Gastroesophageal sphincter (tissue), 4 donors: Measurements from ENCODE around the gene HSPA1A. TPM values are rescaled to one million over a fixed set of nuclear protein-coding genes. Genes with fewer than 3 reads are reported as not detected.
A peak's percentile ranks its signal among the peaks of the same experiment; 100 is the strongest.
"Not testable (repeated sequence)": the region's sequence is repeated elsewhere in the genome, so short reads cannot be mapped to it uniquely, and the experiment has no call there.

Experiments used
- ATAC-seq: fragments of 150-250 bp; one replicate; pipeline ENCODE4 v1.9.1; 2016; ENCODE audit warnings: mild to moderate bottlenecking, moderate library complexity
- H3K27ac ChIP-seq, 4 donors: fragments of 200-600 bp; sonication (generic) in 3 of 4; 1 replicate in 3 of 4; 2 replicates in 1 of 4; pipeline ENCODE4 v1.5.1; 2016 to 2019
- H3K27me3 ChIP-seq: fragments of 200-600 bp; sonication (generic); one replicate; pipeline ENCODE4 v1.5.1; 2019
- H3K36me3 ChIP-seq, 2 donors: fragments of 200-600 bp; sonication (generic); one replicate each; pipeline ENCODE4 v1.5.1; 2019; ENCODE audit warnings: control low read depth in 1 of 2
- H3K4me1 ChIP-seq, 3 donors: fragments of 200-600 bp; sonication (generic); 1 replicate in 2 of 3; 2 replicates in 1 of 3; pipeline ENCODE4 v1.5.1; 2016 to 2019; ENCODE audit warnings: control low read depth in 2 of 3
- H3K4me3 ChIP-seq, 2 donors: fragments of 200-600 bp; sonication (generic); one replicate each; pipeline ENCODE4 v1.5.1; 2019; ENCODE audit warnings: mild to moderate bottlenecking in 1 of 2, moderate library complexity in 1 of 2
- H3K9me3 ChIP-seq, 3 donors: fragments of 200-600 bp; sonication (generic); one replicate each; pipeline ENCODE4 v1.5.1; 2017 to 2019; ENCODE audit warnings: control low read depth in 2 of 3
- CTCF ChIP-seq, 4 experiments: fragments of 200-600 bp in 2 of 4; fragments of 450-650 bp in 2 of 4; sonication (generic) in 1 of 4; IDR thresholded peaks; one replicate each; pipeline ENCODE4 v1.5.1; 2017 to 2019; ENCODE audit warnings: antibody characterized with exemption in 4 of 4, mild to moderate bottlenecking in 2 of 4, moderate library complexity in 2 of 4
- EP300 ChIP-seq: sonication (generic); formaldehyde crosslinking; IDR thresholded peaks from one replicate; pipeline ENCODE4 v1.6.1; 2017; ENCODE audit warnings: antibody characterized with exemption, mild to moderate bottlenecking
- POLR2A ChIP-seq, 2 donors: fragments of 450-650 bp; IDR thresholded peaks; one replicate each; pipeline ENCODE4 v1.6.1; 2017; ENCODE audit warnings: antibody characterized with exemption in 2 of 2, mild to moderate bottlenecking in 2 of 2, moderate library complexity in 1 of 2
- POLR2AphosphoS5 ChIP-seq: sonication (generic); formaldehyde crosslinking; IDR thresholded peaks from one replicate; pipeline ENCODE4 v1.6.1; 2017; ENCODE audit warnings: antibody characterized with exemption
- WGBS, 2 donors: methylation state at CpG; one replicate each; pipeline ENCODE4 v1.1.5; 2018; ENCODE audit warnings: low coverage in 1 of 2; 5-methylcytosine and 5-hydroxymethylcytosine counted together
- total RNA-seq, 4 donors: library from RNA; depleted of rRNA; stranded (reverse); fragments of >200 nt; gene quantifications; one replicate each; pipeline ENCODE4 v1.1.0, GENCODE V29; 2016

Gene HSPA1A
- total RNA-seq, 4 donors from 2014 or later: 287 to 496 (median 351) TPM

- Histone ChIP-seq H3K4me3 (no peak overlapping the region), H3K27ac (no peak overlapping the region), H3K36me3 (peaks cover 0 to 36% of the 10 kb centered on the region in 2 donors), H3K27me3 (no peaks in the 10 kb centered on the region), H3K4me1 (peaks cover 0 to 12% (median 6%) of the 10 kb centered on the region in 3 donors), H3K9me3 (no peaks in the 10 kb centered on the region)
- ATAC-seq: no peak
- 59 to 76% methylated on average over 5 to 12 of the region's 12 CpGs for WGBS, 2 donors
- TF ChIP-seq POLR2A (IDR thresholded peaks at IDR 0.05): no peak
- no peak for TF ChIP-seq EP300
- no peak for TF ChIP-seq CTCF (IDR thresholded peaks at IDR 0.05)
- TF ChIP-seq POLR2AphosphoS5: no peak
Observed at GRCh38 chr6:31799781-31800180, 15.6 kb upstream of the HSPA1A start.

- H3K36me3 ChIP-seq: peaks cover 0 to 36% of the 10 kb centered on the region in 2 donors
- 86% methylated on average over 6 of the region's 8 CpGs; no CpG with 5 or more reads in 1 of the 2 donors for WGBS, 2 donors
- not testable (repeated sequence) for H3K9me3 ChIP-seq, H3K4me3 ChIP-seq, ATAC-seq, H3K27ac ChIP-seq, H3K27me3 ChIP-seq
- H3K4me1 ChIP-seq: peaks cover 3 to 18% (median 7%) of the 10 kb centered on the region in 3 donors
Observed at GRCh38 chr6:31801031-31801927, 14.1 kb upstream of the HSPA1A start.

GRCh38 chr6:31805939-31806469 is 9.3 kb upstream of the HSPA1A start:
- Histone ChIP-seq H3K9me3 (no peaks in the 10 kb centered on the region), H3K4me1 (peaks cover 3 to 26% (median 5%) of the 10 kb centered on the region in 3 donors), H3K4me3 (peak overlapping the region; percentile 59 to 63), H3K36me3 (peaks cover 0 to 24% of the 10 kb centered on the region in 2 donors), H3K27ac (peak overlapping the region; percentile 90 to 96 (median 92)), H3K27me3 (no peaks in the 10 kb centered on the region)
- WGBS, 2 donors: 3 to 12% methylated on average over 5 to 7 of the region's 7 CpGs
- ATAC-seq: peak; percentile 2
- no peak for TF ChIP-seq EP300
- no peak for TF ChIP-seq POLR2AphosphoS5
- TF ChIP-seq POLR2A (IDR thresholded peaks at IDR 0.05): no peak
- TF ChIP-seq CTCF (IDR thresholded peaks at IDR 0.05): no peak

- Histone ChIP-seq H3K36me3 (peaks cover 0 to 19% of the 10 kb centered on the region in 2 donors), H3K4me1 (peaks cover 3 to 26% (median 5%) of the 10 kb centered on the region in 3 donors), H3K27ac (peak within 1 kb of the TSS; percentile 90 to 96 (median 92)), H3K9me3 (no peaks in the 10 kb centered on the region), H3K27me3 (no peaks in the 10 kb centered on the region), H3K4me3 (peak within 1 kb of the TSS; percentile 59 to 63)
- peak; percentile 99 for ATAC-seq
- peak; percentile 91 for TF ChIP-seq POLR2AphosphoS5
- no peak for TF ChIP-seq EP300
- peak in 2 of 4 experiments; percentile 34 to 41 for TF ChIP-seq CTCF (IDR thresholded peaks at IDR 0.05)
- TF ChIP-seq POLR2A (IDR thresholded peaks at IDR 0.05): peak; percentile 79 to 80
- 0 to 1% methylated on average over 5 to 25 of the region's 51 CpGs for WGBS, 2 donors
Observed at GRCh38 chr6:31806470-31807272, 8.7 kb upstream of the HSPA1A start, which contains the start of gene LSM2. Gene LSM2, minus strand, starts transcription at chr6:31806966. Its CDS starts 209 bp downstream, at chr6:31806757.

- ATAC-seq, H3K27me3 ChIP-seq, H3K9me3 ChIP-seq, H3K36me3 ChIP-seq, H3K4me3 ChIP-seq: not testable (repeated sequence)
- peak overlapping the region in 1 of 4 donors; percentile 93 for H3K27ac ChIP-seq
- WGBS, 2 donors: 85 to 88% methylated on average over 3 to 10 of the region's 10 CpGs
- H3K4me1 ChIP-seq: peaks cover 4 to 33% (median 7%) of the 10 kb centered on the region in 3 donors
Observed at GRCh38 chr6:31808599-31808998, 6.7 kb upstream of the HSPA1A start.
